GM18858 (cell line): Measurements from ENCODE around the gene TNK2.
"Not testable (repeated sequence)": the region's sequence is repeated elsewhere in the genome, so short reads cannot be mapped to it uniquely, and the experiment has no call there.

Source experiments
- ATAC-seq: cut with Tn5 transposase; IDR thresholded peaks from one replicate; pipeline ENCODE4 v1.9.1; 2021; ENCODE audit not compliant: unreplicated experiment

Gene TNK2

DNA sequence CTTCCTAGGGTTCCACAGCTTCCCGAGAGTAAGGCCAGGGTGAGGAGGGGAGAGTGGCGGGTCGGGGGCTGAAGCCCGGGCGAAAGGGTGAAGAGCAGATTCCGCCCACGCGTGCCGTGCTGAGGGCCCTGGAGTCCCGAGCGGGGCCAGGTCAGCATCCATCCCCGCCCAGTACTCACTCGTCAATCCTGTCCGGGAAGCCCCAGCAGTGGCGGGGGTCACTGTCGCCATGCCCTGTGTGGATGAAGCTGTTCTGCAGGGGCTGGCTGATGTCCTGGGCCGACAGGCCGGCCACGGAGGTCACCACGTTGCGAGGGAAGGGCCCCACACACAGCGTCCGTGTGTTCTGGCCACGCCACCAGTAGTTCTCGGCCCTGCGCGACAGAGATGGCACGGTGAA lies 36.3 kb downstream of the TNK2 start:
- no peak for ATAC-seq

DNA sequence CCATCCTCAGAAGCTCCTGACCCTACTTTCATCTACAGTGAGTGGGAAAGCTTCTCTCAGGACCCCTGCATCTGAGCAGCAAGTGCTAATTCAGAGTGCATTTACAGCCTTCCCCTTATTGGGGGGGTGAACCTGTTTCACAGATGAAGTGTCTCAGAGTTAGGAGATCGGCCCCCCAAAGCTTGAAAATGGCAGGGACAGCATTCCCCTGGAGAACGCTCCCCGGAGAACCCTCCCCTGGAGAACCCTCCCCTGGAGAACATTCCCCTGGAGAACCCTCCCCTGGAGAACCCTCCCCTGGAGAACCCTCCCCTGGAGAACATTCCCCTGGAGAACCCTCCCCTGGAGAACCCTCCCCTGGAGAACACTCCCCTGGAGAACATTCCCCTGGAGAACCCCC lies 36.7 kb downstream of the TNK2 start:
- ATAC-seq, result not testable (repeated sequence)

GRCh38 chr3:195870937-195871336 lies 37.4 kb downstream of the TNK2 start:
- no peak for ATAC-seq

- ATAC-seq, result no peak
Observed at GRCh38 chr3:195870442-195870841, 37.9 kb downstream of the TNK2 start.

DNA sequence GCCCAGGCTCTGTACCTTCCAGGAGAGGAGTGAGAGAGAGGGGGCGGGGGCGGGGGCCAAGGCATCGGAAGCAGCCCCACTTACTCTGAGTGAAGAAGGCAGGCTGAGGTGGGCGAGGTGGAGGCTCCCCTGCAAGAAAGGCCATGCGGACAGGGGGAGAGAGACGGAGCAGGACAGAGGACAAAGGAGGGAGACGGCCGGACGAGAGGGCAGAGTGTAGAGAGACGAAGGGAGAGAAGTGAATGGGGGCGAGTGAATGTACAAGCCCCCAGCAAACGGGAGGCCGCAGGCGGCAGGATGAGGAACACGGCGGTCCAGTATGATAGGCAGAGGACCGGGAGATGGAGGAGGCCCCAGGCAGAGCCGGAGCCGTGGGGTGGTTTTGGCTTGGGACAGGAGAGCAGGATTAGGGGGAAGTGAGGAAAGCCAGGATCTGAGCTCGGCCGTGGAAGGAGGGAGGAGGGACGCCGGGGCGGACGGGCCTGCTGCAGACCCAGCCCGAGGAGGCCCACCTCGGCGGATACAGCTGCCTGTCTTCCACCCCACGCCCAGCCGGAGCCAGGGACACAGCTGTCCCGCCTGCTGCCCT lies 38.8 kb downstream of the TNK2 start:
- no peak for ATAC-seq

GRCh38 chr3:195868866-195869412 lies 39.4 kb downstream of the TNK2 start:
- no peak for ATAC-seq

DNA sequence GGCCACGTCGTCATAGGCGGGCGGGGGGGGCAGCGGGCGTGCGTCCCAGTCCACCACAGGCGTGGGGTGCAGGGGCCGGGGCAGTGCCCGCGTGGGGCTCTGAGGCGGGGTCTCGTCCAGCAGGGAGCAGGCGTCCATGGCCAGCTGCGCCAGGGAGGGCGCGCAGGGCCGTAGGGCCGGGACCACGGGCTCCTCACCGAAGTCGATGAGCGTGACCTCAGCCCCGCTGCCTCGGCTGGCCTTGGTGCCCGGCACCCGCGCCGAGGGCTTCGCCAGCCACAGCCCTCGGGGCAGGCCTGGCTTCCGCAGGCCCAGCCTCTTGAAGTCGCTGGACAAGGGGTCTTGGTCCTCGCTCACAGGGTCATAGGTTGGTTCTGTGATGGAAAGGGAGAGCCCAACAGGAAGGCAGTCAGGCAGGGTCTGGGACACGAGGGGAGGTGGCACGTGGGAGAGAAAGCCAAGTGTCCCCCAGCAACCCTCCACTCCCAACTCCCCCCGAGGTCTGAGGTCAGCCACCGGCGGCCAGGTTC lies 40.0 kb downstream of the TNK2 start:
- ATAC-seq, result no peak

- no peak for ATAC-seq
Observed at GRCh38 chr3:195867631-195868335, 40.6 kb downstream of the TNK2 start.

DNA sequence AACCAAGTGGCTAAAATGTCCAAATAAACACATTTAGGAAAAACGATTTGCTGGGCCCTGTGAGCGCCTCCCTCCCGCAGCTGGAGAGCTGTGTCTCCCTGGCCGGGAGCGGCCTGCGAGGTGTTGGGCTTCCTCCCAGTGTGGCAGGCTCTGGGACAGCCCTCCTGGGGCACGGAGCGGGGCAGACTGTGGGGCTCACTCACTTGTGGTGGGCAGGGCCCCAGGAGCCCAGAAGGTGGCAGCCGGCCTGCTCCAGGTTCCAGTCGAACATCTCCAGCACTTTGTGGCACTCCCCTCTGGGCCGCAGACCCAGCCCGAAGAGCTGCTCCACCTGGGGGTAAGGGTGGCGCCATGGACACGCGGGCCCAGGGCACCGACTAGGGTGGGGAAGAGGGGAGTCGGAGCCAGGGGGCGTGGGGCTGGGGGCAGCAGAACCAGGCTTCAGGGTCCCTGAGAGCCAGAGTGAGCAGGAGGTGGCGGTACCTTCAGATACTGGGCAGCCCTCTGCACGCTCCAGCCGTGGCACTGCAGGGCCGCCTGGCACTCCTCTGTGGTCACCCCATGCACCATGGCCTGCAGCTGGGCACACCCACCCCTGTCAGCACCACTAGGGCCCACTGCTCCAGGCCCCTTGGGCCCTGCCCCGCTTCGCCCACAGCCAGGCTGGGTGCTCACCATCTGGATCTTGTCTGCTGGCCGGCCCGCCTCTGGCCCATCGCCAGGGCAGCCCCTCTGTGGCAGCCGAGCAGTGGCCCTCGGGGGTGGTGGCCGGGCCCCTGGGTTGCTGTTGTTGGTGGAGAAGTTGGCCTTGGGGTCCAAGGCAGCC lies 41.5 kb downstream of the TNK2 start:
- ATAC-seq, result no peak

- no peak for ATAC-seq
Observed at GRCh38 chr3:195865752-195866151, 42.6 kb downstream of the TNK2 start.

DNA sequence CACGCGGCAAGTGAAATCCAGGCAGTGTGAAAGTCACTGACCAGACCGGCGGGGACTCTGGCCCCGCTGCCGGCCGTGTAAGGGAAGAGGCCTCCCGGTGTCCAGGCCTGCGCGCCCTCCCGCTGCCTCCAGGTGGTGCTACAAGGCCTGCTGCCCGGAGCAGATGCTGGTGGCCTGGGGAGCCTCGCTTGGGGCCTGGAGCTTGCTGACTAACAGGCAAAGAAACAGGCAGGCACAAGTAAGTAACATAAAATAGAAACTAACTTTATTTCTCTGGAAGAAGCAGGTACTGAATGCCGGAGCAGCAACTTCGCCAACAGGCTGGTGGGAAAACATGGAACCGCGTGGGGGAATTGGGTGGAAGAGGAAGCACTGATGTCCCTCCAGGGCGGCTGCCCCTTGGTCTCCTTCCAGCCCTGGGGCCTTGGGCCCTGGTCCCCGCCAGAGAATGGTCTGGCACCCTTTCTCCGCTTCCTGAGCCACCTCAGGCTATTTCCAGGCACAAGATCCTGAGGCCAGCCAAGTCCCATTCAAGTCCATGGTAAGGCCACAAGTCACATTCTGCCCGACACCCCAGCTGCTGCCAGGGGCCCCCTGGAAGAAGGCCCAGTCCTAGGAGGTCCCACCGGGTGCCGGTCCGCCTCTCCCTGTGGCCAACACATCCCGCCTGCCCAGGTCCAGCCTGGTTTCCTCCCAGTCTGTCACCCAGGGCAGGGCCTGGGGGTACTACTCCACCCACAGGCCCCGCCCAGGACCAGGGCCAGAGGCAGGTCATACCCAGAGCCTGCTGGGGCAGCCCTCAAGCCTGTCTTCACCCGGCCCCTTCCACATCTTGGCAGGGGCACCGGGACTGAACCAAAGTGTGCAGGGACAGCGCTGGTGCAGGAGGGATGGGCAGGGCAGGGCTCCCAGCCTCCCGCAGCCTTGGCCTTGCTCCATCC lies 45.0 kb downstream of the TNK2 start:
- ATAC-seq, result no peak

- ATAC-seq, result not testable (repeated sequence)
Observed at GRCh38 chr3:195862318-195862717, 46.0 kb downstream of the TNK2 start.

- no peak for ATAC-seq
Observed at GRCh38 chr3:195860456-195860855, 47.9 kb downstream of the TNK2 start.

GRCh38 chr3:195859846-195860411 lies 48.4 kb downstream of the TNK2 start:
- ATAC-seq, result no peak

- ATAC-seq, result no peak
Observed at GRCh38 chr3:195859061-195859845, 49.1 kb downstream of the TNK2 start.

- no peak for ATAC-seq
Observed at GRCh38 chr3:195856410-195857084, 51.8 kb downstream of the TNK2 start.

DNA sequence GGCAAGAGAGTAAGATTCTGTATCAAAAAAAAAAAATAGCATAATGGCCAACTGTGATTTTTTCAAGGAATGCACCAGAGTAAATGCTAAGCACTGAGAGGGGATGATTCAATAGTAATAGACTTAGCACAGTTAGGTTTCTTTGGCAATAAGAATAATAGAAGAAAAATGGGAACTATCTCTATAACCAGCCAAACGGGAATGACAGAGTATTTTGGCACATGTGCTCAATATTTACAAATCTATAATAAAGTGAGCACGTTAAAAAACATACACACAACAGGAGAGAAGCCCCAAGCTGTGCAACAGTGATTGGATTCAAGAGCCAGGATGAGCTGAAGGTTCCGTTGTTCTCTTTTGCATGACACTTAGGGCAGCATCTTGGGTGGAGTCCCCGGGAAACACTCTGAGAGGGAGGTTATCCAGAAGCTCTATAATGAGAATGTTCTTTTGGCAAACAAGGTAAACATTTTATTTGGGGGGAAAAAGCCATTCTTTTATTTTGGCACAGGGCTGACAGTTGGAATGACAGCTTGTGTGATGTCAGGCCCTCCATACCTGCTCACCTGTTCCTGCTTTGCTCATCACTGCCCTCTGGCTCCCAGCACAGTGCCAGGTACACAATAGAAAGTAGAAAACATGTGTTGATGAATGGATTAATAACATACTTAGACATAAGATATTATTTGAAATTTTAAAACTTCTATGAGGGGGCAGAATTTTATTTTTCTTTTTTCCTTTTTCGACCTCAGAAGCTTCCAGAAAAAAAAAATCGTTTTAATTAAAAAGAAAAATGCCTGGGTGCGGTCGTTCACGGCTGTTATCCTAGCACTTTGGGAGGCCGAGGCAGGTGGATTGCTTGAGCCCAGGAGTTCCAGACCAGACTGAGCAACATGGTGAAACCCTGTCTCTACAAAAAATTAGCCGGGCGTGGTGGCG lies 52.6 kb downstream of the TNK2 start:
- ATAC-seq, result no peak
